Stimulated activated CD8-positive, alpha-beta memory T cell treated with anti-CD3 and anti-CD28 coated beads, Interleukin-7, amount 100 ng/mL, for 4 hours (primary cell): ENCODE results near the gene SBDS.
A peak's percentile ranks its signal among the peaks of the same experiment; 100 is the strongest.
"Not testable (repeated sequence)": the region's sequence is repeated elsewhere in the genome, so short reads cannot be mapped to it uniquely, and the experiment has no call there.

Experiments used
- DNase-seq, 2 donors: peaks; one replicate each; pipeline ENCODE4 v3.0.0-alpha.2; 2020; ENCODE audit warnings: low read depth in 2 of 2

The SBDS gene

DNA sequence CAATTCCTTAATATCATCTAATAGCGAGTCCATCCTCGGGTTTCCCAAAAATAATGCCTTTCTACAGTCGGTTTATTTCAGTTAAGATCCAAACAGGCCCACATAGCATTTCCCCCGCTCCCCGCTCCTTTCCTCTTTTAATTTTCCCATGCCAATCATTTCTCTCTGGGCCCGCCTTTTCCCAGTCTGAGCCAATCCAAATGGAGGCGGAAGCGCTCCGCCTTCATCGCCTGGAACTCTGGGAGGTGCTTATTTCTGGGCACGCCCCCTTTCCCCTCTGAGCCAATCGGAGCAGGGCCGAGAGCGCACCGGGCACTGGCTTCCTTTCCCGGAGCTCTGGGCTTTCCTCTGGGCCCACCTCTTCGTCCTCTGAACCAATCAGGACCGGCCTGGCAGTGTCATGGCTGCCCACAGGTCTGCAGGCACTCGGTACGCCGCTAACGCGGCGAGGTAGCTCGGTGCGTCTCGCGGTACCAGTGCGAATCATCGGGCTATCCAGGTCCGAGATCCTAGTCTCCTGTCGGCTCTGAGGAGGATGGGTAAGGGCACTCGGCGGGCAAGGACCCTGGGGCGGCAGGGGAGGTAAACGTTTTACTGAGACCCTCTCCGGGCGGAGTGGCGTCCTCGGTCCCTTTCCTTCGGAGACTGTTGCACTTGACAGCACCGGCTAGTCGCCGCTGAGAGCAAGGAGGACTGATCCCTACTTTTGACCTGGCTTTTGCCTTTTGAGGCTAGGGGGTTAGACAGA lies 1.2 kb upstream of the SBDS start, which contains the start of gene TYW1:
Gene TYW1, plus strand, starts transcription at position 390 of the 748 bp plus-strand sequence. Its CDS starts 146 bp downstream, at position 536.
- DNase-seq = peak; percentile 95 to 97

DNA sequence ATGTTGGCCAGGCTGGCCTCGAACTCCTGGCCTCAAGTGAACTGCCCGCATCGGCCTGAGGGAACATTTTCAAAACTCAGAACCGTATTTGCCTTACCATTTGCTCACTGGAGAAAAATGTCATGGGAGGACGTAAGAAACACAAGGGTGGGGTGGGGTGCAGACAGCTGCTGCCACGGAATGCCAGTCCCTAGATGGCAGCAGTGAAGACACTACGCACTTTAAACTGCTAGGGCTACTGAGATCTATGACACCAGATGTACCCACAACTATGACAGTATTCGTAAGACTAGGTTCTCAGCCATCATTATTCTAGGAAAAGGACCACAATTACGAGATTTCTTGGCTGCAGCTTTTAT lies 716 bp downstream of the SBDS start:
- peak; percentile 25 to 32 for DNase-seq

GRCh38 chr7:66994051-66994450 lies 1.3 kb downstream of the SBDS start:
- not testable (repeated sequence) for DNase-seq

DNA sequence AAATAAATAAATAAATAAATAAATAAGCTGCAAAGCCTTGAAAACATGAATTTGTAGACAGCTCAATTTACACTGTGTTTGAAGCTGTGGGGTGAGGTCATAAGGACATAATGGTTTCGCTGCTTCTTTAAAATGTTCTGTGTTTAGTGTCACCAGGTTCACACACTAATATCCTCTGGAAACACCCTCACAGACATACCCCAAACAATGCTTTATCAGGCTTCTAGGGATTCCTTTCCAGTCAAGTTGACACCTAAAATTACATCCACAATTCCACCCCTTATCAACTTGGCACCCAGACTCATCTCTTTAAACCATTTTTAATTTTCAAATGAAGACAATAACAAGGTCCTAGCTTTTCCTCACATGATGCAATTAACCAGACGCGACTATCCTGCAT lies 5.8 kb downstream of the SBDS start:
- DNase-seq = not testable (repeated sequence)

DNA sequence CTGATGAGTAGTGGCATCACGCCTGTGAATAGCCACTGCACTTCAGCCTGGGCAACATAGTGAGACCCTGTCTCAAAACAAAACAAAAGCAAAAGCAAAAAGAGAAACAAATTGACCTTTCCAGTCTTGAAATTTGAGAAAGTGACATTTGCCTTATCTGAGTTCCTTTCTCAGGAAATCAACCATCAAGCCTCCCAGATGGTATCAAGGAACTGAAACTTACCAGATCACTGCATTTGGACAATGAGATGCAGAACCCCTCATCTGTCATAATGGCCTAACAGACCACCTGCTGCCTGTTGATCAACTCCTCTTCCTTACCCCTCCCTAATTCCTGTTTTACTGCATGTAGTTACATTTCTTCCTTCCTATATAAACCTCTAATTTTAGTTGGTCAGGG lies 15.1 kb downstream of the SBDS start:
- DNase-seq = not testable (repeated sequence)

DNA sequence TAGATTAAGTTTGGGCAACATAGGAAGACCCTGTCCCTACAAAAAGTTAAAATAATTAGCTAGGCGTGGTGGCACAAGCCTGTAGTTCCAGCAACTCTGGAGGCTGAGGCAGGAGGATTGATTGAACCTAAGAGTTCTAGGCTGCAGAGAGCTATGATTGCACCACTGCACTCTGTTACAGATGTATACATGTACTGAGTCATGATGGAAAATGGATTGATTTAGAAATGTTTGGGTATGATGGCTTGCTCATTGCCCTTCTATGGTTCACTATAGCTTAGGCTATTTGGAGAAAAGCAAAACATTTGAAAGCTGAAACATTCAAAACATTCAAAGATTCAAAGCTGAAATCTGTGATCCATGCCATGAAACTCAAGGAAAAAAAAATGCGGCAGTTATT lies 16.4 kb downstream of the SBDS start:
- DNase-seq = not testable (repeated sequence)

DNA sequence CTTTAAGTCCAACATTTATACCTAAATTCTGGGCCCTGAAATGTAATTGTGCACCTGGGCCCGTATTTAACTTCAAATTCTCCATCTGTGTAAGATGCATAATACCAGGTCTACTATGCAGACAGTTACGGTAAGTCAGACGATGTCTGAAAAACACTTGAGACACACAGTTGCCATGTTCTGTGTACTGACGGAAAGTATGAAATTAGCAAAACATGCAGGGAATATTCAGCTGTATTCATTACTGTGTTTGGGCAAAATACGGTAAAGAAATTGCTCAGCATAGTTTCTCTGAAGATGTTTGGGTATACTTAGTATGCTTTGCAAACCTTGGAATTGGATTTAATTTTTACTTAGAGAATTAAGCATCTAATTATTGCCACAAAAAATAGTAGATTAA lies 17.1 kb downstream of the SBDS start:
- DNase-seq = not testable (repeated sequence)

GRCh38 chr7:66974986-66975590 lies 20.3 kb downstream of the SBDS start:
- DNase-seq = no peak

- DNase-seq = no peak
Observed at GRCh38 chr7:66970310-66970709, 25.1 kb downstream of the SBDS start.

DNA sequence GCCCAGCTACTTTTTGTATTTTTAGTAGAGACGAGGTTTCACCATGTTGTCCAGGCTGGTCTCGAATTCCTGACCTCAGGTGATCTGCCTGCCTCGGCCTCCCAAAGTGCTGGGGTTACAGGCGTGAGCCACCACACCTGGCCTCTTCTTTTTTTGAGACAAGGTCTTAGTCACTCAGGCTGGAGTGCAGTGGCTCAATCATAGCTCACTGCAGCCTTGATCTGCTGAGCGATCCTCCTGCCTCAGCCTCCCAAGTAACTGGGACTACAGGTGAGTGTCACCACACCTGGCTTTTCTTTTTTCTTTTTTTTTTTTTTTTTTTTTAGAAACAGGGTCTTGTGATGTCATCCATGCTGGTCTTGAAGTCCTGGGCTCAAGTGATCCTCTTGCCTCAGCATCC lies 26.4 kb downstream of the SBDS start:
- not testable (repeated sequence) for DNase-seq

DNA sequence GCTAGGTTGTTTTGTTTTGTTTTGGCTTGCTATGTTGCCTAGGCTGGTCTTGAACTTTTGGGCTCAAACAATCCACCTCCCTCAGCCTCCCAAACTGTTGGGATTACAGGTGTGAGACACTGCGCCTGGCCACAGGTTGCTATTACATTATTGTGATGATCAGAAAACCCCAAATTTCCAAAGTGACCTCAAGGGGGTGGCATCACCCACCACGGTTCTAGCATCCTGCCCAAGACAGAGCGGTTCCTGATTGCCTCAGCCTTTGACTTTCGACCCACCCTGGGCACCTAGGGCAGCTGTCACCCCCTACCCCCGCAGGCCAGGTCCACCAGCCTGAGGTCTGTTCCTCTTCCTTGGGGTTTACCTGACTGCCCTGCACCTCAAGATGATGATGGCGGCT lies 28.4 kb downstream of the SBDS start:
- no peak for DNase-seq

GRCh38 chr7:66964411-66964810 lies 31.0 kb downstream of the SBDS start:
- no peak for DNase-seq

GRCh38 chr7:66961096-66961495 lies 34.3 kb downstream of the SBDS start:
- DNase-seq = no peak

DNA sequence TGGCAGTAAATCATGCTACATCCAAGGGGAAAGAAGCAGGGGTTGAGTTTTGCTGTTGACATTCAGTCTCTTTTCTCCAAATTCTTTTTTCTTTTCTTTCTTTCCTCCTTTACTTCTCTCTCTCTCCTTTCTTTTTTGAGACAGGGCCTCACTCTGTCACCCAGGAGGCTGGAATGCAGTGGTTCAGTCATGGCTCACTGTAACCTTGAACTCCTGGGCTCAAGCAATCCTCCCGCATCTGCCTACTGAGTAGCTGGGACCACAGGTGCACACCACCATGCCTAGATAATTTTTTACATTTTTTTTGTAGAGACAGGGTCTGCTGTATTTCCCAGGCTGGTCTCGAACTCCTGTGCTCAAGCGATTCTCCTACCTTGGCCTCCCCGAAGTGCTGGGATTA lies 35.2 kb downstream of the SBDS start:
- DNase-seq = no peak

- DNase-seq = no peak
Observed at GRCh38 chr7:66958538-66959350, 36.6 kb downstream of the SBDS start.

DNA sequence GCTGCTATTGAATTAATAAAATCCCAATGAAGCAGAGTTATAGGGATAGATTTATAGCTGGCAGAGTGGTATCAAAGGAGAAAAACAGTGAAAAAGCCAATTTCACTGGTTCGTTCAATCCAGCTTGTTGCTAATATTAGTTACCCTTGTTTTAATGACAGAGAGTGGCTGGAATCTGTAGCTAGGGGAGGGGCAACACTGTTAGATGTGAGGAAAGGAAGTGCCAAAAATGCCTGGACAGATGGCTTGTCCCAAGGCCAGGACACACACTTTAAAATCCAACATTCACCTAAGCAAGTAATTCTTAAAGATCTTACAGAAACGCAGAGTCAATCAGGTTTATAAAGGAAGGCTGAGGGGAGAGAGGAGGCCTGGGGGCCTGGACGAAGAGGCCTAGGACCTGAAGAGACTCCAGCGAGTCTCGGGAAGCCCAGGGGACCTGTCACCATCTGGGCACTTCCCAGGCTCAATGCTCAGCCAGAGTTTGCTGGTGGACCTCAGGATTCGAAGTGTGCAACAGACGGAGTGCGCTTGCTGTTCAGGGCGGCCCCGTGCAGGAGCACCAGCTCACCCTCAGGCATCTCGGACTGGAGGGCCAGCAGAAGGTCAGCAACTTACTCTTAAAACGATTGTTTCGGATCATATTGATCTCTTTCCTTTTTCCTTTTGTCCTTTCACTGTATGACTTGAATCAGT lies 37.6 kb downstream of the SBDS start:
- DNase-seq = no peak

DNA sequence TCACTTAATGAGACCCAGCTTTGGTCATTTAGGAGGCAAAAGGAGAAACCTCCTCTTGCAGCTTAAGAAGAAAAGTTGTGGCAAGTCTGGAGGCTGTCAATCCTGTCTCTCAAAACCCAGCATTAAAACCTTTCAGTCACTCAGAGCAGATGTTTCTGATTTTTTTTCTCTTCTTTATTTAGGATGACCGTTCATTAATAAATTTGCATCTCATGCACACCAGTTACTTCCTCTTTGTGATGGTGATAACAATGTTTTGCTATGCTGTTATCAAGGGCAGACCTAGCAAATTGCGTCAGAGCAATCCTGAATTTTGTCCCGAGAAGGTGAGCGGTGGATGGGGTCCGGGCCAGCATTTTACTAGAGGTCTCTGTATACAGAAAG lies 42.4 kb downstream of the SBDS start:
- DNase-seq = no peak

- no peak for DNase-seq
Observed at GRCh38 chr7:66952343-66953043, 42.9 kb downstream of the SBDS start.

DNA sequence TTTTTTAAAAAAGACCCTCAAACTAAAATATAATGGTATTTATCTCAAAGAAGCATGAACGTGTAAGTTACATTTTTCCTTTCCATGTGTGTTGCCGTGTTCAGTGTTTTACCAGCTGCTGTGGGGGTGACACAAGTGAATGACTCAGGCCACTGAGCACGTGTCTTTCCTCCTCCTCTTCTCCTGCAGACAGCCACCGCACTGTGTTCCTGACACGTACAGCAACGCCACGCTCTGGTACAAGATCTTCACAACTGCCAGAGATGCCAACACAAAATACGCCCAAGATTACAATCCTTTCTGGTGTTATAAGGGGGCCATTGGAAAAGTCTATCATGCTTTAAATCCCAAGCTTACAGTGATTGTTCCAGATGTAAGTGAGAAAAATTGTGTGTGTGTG lies 44.6 kb downstream of the SBDS start:
- DNase-seq = no peak

DNA sequence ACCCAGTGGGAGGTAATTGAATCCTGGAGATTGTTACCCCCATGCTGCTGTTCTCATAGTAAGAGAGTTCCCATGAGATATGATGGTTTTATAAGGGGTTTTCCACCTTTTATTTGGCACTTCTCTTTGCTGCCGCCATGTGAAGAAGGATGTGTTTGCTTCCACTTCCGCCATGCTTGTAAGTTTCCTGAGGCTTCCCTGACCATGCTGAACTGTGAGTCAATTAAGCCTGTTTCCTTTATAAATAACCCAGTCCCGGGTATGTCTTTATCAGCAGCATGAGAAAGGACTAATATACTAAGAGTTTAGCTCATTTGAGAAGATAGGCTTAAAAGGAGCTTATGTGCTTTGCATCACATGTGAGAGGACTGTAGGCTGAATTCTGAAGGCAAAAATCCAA lies 45.1 kb downstream of the SBDS start:
- no peak for DNase-seq

DNA sequence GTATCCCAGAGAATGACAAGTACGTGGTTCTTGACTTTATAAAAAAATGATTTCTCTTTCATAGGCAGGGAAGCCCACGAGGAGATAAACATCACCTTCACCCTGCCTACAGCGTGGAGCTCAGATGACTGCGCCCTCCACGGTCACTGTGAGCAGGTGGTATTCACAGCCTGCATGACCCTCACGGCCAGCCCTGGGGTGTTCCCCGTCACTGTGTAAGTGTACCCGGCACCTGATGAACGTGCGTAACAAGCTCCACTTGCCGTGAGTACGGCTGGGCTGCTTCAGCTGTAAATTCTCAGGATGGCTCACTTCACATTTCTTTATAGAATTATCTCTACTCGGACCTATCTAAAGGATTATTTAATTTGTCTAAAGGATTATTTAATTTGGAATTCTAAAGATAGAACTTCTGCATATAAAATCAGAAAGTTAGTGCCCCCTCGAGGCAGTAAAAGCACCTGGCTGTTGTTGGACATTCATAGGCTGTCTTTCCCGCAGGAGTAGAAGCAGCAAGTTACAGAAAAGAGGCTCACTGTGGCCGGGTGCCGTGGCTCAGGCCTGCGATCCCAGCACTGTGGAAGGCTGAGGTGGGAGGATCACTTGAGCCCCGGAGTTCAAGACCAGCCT lies 46.8 kb downstream of the SBDS start:
- DNase-seq = no peak
